ENCODE results near the gene CD59. TPM values are rescaled to one million over a fixed set of nuclear protein-coding genes. Genes with fewer than 3 reads are reported as not detected.

CD59 gene
- total and polyA plus RNA-seq, 2 of the 4 experiments (the other 2 are of a cell fraction): 765 to 1,140 TPM

- WGBS, 2 experiments (ENCODE audit: extremely low coverage in 2 of 2, insufficient read length in 1 of 2): no CpG with 5 or more reads among the region's 2 CpGs
- DNase-seq (no peak), ATAC-seq (ENCODE audit: low read depth) (no peak)
- Histone ChIP-seq H2BK120ac (ENCODE audit: low read depth, low read length) (no peak overlapping the region), H4K91ac (ENCODE audit: insufficient read depth, low read depth, low read length) (no peak overlapping the region), H3K18ac (ENCODE audit: low read depth, low read length) (no peak overlapping the region), H3K27ac (ENCODE audit: insufficient read depth, low read length) (no peak overlapping the region), H3K14ac (replicated peaks; ENCODE audit: low read depth, low read length) (no peak overlapping the region), H2AFZ (replicated peaks; ENCODE audit: low read length, poor library complexity) (no peak overlapping the region), H3K23ac (ENCODE audit: low read depth, low read length) (no peak overlapping the region), H3K79me1 (ENCODE audit: low read depth in 1 of 2, low read length in 2 of 2) (peaks cover 15 to 27% of the 10 kb centered on the region in 2 experiments), H2BK15ac (ENCODE audit: low read depth, low read length) (no peak overlapping the region), H2AK9ac (replicated peaks; ENCODE audit: low read depth, low read length, poor library complexity) (no peak overlapping the region), H3K4me3 (ENCODE audit: insufficient read depth, low read depth, low read length) (no peak overlapping the region), H3K4ac (ENCODE audit: low read depth, low read length) (no peak overlapping the region), H4K8ac (ENCODE audit: low read depth in 2 of 2, low read length in 2 of 2) (no peak overlapping the region), H4K5ac (ENCODE audit: low read depth, low read length) (no peak overlapping the region), H3K4me2 (ENCODE audit: low read depth, low read length) (no peak overlapping the region), H2BK5ac (ENCODE audit: low read depth, low read length, poor library complexity, severe bottlenecking) (no peak overlapping the region), H3K4me1 (ENCODE audit: control insufficient read depth, insufficient read depth, low read length) (peaks cover 9% of the 10 kb centered on the region), H3K27me3 (ENCODE audit: control insufficient read depth, insufficient read depth, low read length) (no peaks in the 10 kb centered on the region), H3K9ac (ENCODE audit: low read depth, low read length) (no peak overlapping the region), H3K9me3 (ENCODE audit: control insufficient read depth, insufficient read depth, low read length) (no peaks in the 10 kb centered on the region), H2AK5ac (ENCODE audit: low read depth, low read length) (no peak overlapping the region), H3K36me3 (ENCODE audit: control insufficient read depth, insufficient read depth, low read length) (peaks cover 12% of the 10 kb centered on the region), H2BK20ac (ENCODE audit: low read depth, low read length) (no peak overlapping the region), H3K56ac (ENCODE audit: extremely low read depth, insufficient read depth, low read length) (no peak overlapping the region), H3K9me1 (ENCODE audit: insufficient read depth, low read length) (peaks cover 14% of the 10 kb centered on the region), H4K20me1 (ENCODE audit: insufficient read depth, low read length) (peaks cover 8% of the 10 kb centered on the region; the same call in 1 of the 2 replicates)
- intact Hi-C loops (cut with micrococcal nuclease): no loop called here
- no peak for TF ChIP-seq RCOR1 (IDR thresholded peaks at IDR 0.05; ENCODE audit: insufficient replicate concordance, low read length)
- TF ChIP-seq RAD21 (IDR thresholded peaks at IDR 0.05; ENCODE audit: low read length): no peak
- no peak for TF ChIP-seq CTCF (conservative IDR thresholded peaks at IDR 0.05; ENCODE audit: low read depth, low read length)
- TF ChIP-seq MAZ (IDR thresholded peaks at IDR 0.05; ENCODE audit: borderline replicate concordance, low read depth, low read length): no peak
- TF ChIP-seq CEBPB (IDR thresholded peaks at IDR 0.05; ENCODE audit: low read depth, low read length): no peak
- ChIA-PET CTCF (no interaction called here), POLR2A (ENCODE audit: unreplicated experiment) (no interaction called here)
- BruUV-seq (replicated peaks): no TSS peak
- dilution Hi-C loops (cut with HindIII; ENCODE audit: low sequenced_read_pairs, unreplicated experiment): no loop called here
- in situ Hi-C loops (cut with MboI; ENCODE audit: low sequenced_read_pairs): no loop called here
Observed at GRCh38 chr11:33770236-33770635, 34.0 kb upstream of the CD59 start.
